GM12878 (cell line): Measurements from ENCODE around the gene CACNA1H. TPM values are rescaled to one million over a fixed set of nuclear protein-coding genes. Genes with fewer than 3 reads are reported as not detected.

ENCODE experiments used
- ATAC-seq: fragments of 200-7000 bp; cut with Tn5 transposase; 3 replicates; pipeline ENCODE4 v1.9.1; 2020; ENCODE audit warnings: mild to moderate bottlenecking, moderate library complexity
- BruUV-seq: library from RNA; stranded (reverse); fragments of 400-500 nt; replicated peaks from 2 replicates; lab custom pipeline; 2021; lab: Mats Ljungman, UMichigan
- CTCF ChIA-PET: fragments of 300-600 bp; sonication (Branson Sonifier 250); formaldehyde crosslinking; extraction: SDS; loops from one replicate; lab custom pipeline; 2021; ENCODE audit warnings: inconsistent platforms; lab: Yijun Ruan, JAX
- POLR2A ChIA-PET: fragments of 350-600 bp; formaldehyde crosslinking; extraction: SDS; loops from one replicate; lab custom pipeline; 2021; ENCODE audit warnings: inconsistent platforms; lab: Charles Lee
- RAD21 ChIA-PET: fragments of 300-600 bp; sonication (Branson Sonifier 250); formaldehyde crosslinking; loops from one replicate; lab custom pipeline; 2023; ENCODE audit warnings: antibody characterized with exemption; ENCODE audit not compliant: unreplicated experiment; lab: Charles Lee
- SMC1A ChIA-PET: fragments of 300-600 bp; sonication (Branson Sonifier 250); formaldehyde crosslinking; loops from one replicate; lab custom pipeline; 2023; ENCODE audit not compliant: unreplicated experiment, uncharacterized antibody; lab: Charles Lee
- DNase-seq: peaks from one replicate; pipeline ENCODE4 v3.0.0-alpha.2; 2011; ENCODE audit warnings: low read depth, low spot score
- FAIRE-seq: peaks from 3 replicates; lab custom pipeline; 2011; peaks lifted over from hg19 to GRCh38; lab: Jason Lieb, UNC
- H2AFZ ChIP-seq: 2 replicates; pipeline ENCODE4 v1.6.0; 2011; ENCODE audit warnings: low read depth, low read length, control low read depth; ENCODE audit not compliant: control insufficient read depth
- H3K27ac ChIP-seq: 2 replicates; pipeline ENCODE4 v1.5.1; 2011; ENCODE audit warnings: control low read depth; ENCODE audit not compliant: control insufficient read depth, insufficient read depth
- H3K27me3 ChIP-seq, 2 experiments: replicated peaks in 1 of 2; 2 replicates each; pipeline versions ENCODE4 v1.6.0 to v1.6.1; 2011; ENCODE audit warnings: low read length in 1 of 2; ENCODE audit not compliant: control insufficient read depth in 2 of 2, insufficient read depth in 2 of 2
- H3K36me3 ChIP-seq, 2 experiments: 2 replicates each; pipeline ENCODE4 v1.5.1; 2011; ENCODE audit warnings: low read length in 1 of 2; ENCODE audit not compliant: control insufficient read depth in 2 of 2, insufficient read depth in 2 of 2
- H3K4me1 ChIP-seq: 2 replicates; pipeline ENCODE4 v1.6.1; 2011; ENCODE audit warnings: mild to moderate bottlenecking, low read length, moderate library complexity, mixed read lengths; ENCODE audit not compliant: control insufficient read depth, insufficient read depth
- H3K4me2 ChIP-seq: 2 replicates; pipeline ENCODE4 v1.6.0; 2011; ENCODE audit warnings: control low read depth; ENCODE audit not compliant: control insufficient read depth, insufficient read depth
- H3K4me3 ChIP-seq: fragments of 200-600 bp; sonication (generic); 2 replicates; pipeline ENCODE4 v1.5.1; 2016
- H3K79me2 ChIP-seq: 2 replicates; pipeline ENCODE4 v1.6.0; 2011; ENCODE audit warnings: low read length; ENCODE audit not compliant: control insufficient read depth, insufficient read depth
- H3K9ac ChIP-seq: 2 replicates; pipeline ENCODE4 v1.8.0; 2011; ENCODE audit warnings: low read length, control low read depth, mixed read lengths; ENCODE audit not compliant: control insufficient read depth, insufficient read depth
- H3K9me3 ChIP-seq: replicated peaks from 3 replicates; pipeline ENCODE4 v1.5.1; 2011; ENCODE audit warnings: mild to moderate bottlenecking, low read length; ENCODE audit not compliant: control insufficient read depth, insufficient read depth
- H4K20me1 ChIP-seq: 2 replicates; pipeline ENCODE4 v1.6.0; 2011; ENCODE audit not compliant: control insufficient read depth, insufficient read depth
- NFYA ChIP-seq: IDR thresholded peaks from 2 replicates; pipeline ENCODE4 v1.6.1; 2011; ENCODE audit warnings: low read depth, mild to moderate bottlenecking, low read length, improper control_type of control experiment, borderline replicate concordance
- NR2F1 ChIP-seq: fragments of 450-650 bp; conservative IDR thresholded peaks from 2 replicates; pipeline ENCODE4 v1.6.1; 2017; ENCODE audit warnings: mild to moderate bottlenecking
- POLR2AphosphoS5 ChIP-seq: IDR thresholded peaks from 2 replicates; pipeline ENCODE4 v1.6.1; 2011; ENCODE audit warnings: mild to moderate bottlenecking, low read length, inconsistent platforms
- SPI1 ChIP-seq: IDR thresholded peaks from 2 replicates; pipeline ENCODE4 v1.6.1; 2011; ENCODE audit warnings: low read depth, mild to moderate bottlenecking, low read length, moderate library complexity, borderline replicate concordance; ENCODE audit not compliant: insufficient read depth
- STAT1 ChIP-seq: fragments of 450-650 bp; conservative IDR thresholded peaks from 2 replicates; pipeline ENCODE4 v1.6.1; 2014; ENCODE audit warnings: antibody characterized with exemption, mild to moderate bottlenecking
- ZNF24 ChIP-seq: fragments of 450-650 bp; IDR thresholded peaks from 2 replicates; pipeline ENCODE4 v1.6.1; 2017; ENCODE audit warnings: antibody characterized with exemption, mild to moderate bottlenecking
- ZSCAN29 ChIP-seq: fragments of 450-650 bp; IDR thresholded peaks from 2 replicates; pipeline ENCODE4 v1.6.1; 2017; ENCODE audit warnings: mild to moderate bottlenecking, moderate library complexity
- WGBS: methylation state at CpG from one replicate; pipeline ENCODE4 v1.1.6; 2016; ENCODE audit warnings: low lambda C conversion rate; ENCODE audit not compliant: insufficient replicate concordance, insufficient coverage; ENCODE audit errors: missing lambda C conversion rate; 5-methylcytosine and 5-hydroxymethylcytosine counted together
- in situ Hi-C: fragments of 300-500 bp; cut with MboI; formaldehyde crosslinking; loops from 9 replicates; pipeline ENCODE4 v1.14.3; 2018; ENCODE audit warnings: mixed read lengths
- intact Hi-C: fragments of 100-400 bp; cut with micrococcal nuclease; formaldehyde crosslinking; loops from one replicate; pipeline ENCODE4 v1.14.2; 2022; ENCODE audit not compliant: unreplicated experiment
- polyA plus RNA-seq, 11 experiments: library from polyadenylated mRNA; depleted of rRNA in 4 of 11; unstranded in 6 of 11; stranded (reverse) in 5 of 11; fragments of >200 nt; fragmentation: Nextera tagmentation in 4 of 11; fragmentation: Illumina TruSeq in 1 of 11; extraction: Ambion mirVana in 4 of 11; extraction: Trizol in 1 of 11; gene quantifications; 1 replicate in 1 of 11; 2 replicates in 10 of 11; pipeline versions ENCODE4 v1.2.1 to v1.2.3, GENCODE V29; 2011 to 2016; ENCODE audit warnings: inconsistent platforms in 2 of 11, missing spikeins in 2 of 11, low read depth in 1 of 11
- total RNA-seq, 4 experiments: library from RNA; depleted of rRNA in 3 of 4; stranded (reverse); fragments of >200 nt in 3 of 4; fragmentation: Illumina TruSeq in 1 of 4; extraction: Trizol in 1 of 4; gene quantifications; 2 replicates each; pipeline versions ENCODE4 v1.2.1 to v1.2.3, GENCODE V29; 2013 to 2021
- TF ChIP-seq, protein P1 (sequence below): fragments of 450-650 bp; formaldehyde crosslinking; IDR thresholded peaks from 2 replicates; pipeline ENCODE4 v1.5.0; 2022; ENCODE audit warnings: mild to moderate bottlenecking, missing genetic modification characterization
- TF ChIP-seq, protein P2 (sequence below): fragments of 150-350 bp; IDR thresholded peaks from 2 replicates; pipeline ENCODE4 v1.6.1; 2014; ENCODE audit warnings: mild to moderate bottlenecking, low read depth, low read length
- TF ChIP-seq, protein P3 (sequence below): fragments of 450-650 bp; formaldehyde crosslinking; IDR thresholded peaks from 2 replicates; pipeline ENCODE4 v1.4.0; 2020; ENCODE audit warnings: mild to moderate bottlenecking, moderate library complexity

CACNA1H gene
- total and polyA plus RNA-seq, 10 of the 15 experiments (the other 5 are each of a cell fraction or from before 2014, with no cell fraction given) = 0.03 to 0.54 TPM; not detected in 8

DNA sequence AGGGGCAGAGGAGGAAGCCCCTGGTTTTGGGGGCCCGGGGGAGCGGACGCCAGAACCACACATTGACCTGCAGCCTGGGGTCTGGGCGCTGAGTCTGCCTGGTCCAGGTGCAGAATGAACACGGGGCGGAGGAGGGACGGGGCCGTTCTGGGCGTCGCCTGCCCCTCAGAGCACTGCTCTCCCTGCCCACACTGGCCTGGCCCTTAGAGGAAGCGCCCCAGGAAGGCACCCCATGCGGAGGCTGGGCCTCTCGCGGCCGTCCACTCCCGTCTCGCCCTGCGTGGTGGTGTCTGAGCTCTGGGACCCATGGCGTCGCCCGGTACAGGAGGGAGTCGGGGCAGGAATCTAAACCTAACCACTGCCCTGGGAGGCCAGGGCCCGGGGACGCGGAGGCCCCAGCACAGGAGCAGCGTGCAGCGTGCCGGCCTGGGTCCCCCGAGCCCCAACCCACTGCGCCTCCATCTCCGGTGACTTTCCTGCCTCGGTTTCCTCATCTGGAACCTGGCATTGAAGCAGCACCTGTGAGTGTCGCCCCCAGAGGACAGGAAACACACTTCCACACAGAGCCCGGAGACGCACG, 107.3 kb downstream of the CACNA1H start (continued):
- no peak for TF ChIP-seq ZSCAN29

DNA sequence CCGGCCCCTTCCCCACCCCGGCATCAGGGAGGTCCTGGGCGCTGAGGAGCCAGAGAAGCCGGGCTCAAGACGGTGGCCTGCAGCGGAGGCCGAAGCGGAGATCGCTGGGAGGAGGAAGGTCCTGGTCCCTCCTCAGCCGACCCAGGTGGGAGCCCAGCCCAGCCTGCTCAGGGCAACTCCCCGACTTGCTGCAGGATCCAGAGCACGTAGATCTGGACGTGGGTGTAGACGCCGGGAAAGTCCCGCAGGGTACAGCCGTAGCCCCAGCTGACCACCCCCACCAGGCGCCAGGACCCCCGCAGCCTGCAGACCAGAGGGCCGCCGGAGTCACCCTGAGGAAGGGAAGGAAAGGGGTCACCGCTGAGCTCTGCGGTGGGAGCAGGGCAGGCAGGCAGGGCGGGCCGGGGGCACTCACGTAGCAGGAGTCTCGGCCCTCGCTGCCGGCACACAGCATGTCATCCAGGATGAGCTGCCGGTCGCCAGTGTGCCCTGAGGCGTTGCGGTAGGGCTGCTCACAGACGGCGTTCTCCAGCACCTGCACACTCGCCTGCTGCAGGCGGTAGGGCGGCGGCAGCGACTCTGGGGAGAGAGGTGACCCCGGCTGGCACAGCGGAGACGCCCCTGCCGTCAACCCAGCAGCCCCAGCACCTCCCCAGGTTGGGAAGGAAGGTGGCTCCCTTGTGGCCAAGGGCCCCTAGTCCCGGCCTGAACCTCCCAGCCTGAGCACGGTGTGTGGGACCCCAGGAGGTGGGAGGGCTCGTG, 108.4 kb downstream of the CACNA1H start:
- H3K4me1 ChIP-seq = no peaks in the 10 kb centered on the region
- H3K27me3 ChIP-seq = no peaks in the 10 kb centered on the region; a peak in 1 of 4 replicates
- BruUV-seq = no TSS peak
- H3K4me2 ChIP-seq = no peak overlapping the region
- SMC1A ChIA-PET = no interaction called here
- RAD21 ChIA-PET = no interaction called here
- H3K79me2 ChIP-seq = no peaks in the 10 kb centered on the region
- H2AFZ ChIP-seq = no peak overlapping the region
- FAIRE-seq (no peak), DNase-seq (no peak), ATAC-seq (no peak; the same call in 2 of the 3 replicates)
- POLR2A ChIA-PET = no interaction called here
- no peaks in the 10 kb centered on the region for H3K9me3 ChIP-seq
- in situ Hi-C loops = no loop called here
- WGBS = 12% methylated on average over 37 of the region's 47 CpGs
- no peaks in the 10 kb centered on the region for H3K36me3 ChIP-seq
- no peak overlapping the region for H3K27ac ChIP-seq
- H4K20me1 ChIP-seq = no peaks in the 10 kb centered on the region
- H3K4me3 ChIP-seq = no peak overlapping the region
- CTCF ChIA-PET = no interaction called here
- intact Hi-C loops = no loop called here
- H3K9ac ChIP-seq = no peak overlapping the region
- no peak for TF ChIP-seq POLR2AphosphoS5
- TF ChIP-seq SPI1 = no peak
- TF ChIP-seq, protein P1, sequence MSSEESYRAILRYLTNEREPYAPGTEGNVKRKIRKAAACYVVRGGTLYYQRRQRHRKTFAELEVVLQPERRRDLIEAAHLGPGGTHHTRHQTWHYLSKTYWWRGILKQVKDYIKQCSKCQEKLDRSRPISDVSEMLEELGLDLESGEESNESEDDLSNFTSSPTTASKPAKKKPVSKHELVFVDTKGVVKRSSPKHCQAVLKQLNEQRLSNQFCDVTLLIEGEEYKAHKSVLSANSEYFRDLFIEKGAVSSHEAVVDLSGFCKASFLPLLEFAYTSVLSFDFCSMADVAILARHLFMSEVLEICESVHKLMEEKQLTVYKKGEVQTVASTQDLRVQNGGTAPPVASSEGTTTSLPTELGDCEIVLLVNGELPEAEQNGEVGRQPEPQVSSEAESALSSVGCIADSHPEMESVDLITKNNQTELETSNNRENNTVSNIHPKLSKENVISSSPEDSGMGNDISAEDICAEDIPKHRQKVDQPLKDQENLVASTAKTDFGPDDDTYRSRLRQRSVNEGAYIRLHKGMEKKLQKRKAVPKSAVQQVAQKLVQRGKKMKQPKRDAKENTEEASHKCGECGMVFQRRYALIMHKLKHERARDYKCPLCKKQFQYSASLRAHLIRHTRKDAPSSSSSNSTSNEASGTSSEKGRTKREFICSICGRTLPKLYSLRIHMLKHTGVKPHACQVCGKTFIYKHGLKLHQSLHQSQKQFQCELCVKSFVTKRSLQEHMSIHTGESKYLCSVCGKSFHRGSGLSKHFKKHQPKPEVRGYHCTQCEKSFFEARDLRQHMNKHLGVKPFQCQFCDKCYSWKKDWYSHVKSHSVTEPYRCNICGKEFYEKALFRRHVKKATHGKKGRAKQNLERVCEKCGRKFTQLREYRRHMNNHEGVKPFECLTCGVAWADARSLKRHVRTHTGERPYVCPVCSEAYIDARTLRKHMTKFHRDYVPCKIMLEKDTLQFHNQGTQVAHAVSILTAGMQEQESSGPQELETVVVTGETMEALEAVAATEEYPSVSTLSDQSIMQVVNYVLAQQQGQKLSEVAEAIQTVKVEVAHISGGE (CRISPR knock-in tag) = no peak
- no peak for TF ChIP-seq ZNF24
- TF ChIP-seq NR2F1 = no peak
- TF ChIP-seq, protein P2, sequence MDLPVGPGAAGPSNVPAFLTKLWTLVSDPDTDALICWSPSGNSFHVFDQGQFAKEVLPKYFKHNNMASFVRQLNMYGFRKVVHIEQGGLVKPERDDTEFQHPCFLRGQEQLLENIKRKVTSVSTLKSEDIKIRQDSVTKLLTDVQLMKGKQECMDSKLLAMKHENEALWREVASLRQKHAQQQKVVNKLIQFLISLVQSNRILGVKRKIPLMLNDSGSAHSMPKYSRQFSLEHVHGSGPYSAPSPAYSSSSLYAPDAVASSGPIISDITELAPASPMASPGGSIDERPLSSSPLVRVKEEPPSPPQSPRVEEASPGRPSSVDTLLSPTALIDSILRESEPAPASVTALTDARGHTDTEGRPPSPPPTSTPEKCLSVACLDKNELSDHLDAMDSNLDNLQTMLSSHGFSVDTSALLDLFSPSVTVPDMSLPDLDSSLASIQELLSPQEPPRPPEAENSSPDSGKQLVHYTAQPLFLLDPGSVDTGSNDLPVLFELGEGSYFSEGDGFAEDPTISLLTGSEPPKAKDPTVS = no peak
- TF ChIP-seq NFYA = no peak
- no peak for TF ChIP-seq STAT1
- TF ChIP-seq, protein P3, sequence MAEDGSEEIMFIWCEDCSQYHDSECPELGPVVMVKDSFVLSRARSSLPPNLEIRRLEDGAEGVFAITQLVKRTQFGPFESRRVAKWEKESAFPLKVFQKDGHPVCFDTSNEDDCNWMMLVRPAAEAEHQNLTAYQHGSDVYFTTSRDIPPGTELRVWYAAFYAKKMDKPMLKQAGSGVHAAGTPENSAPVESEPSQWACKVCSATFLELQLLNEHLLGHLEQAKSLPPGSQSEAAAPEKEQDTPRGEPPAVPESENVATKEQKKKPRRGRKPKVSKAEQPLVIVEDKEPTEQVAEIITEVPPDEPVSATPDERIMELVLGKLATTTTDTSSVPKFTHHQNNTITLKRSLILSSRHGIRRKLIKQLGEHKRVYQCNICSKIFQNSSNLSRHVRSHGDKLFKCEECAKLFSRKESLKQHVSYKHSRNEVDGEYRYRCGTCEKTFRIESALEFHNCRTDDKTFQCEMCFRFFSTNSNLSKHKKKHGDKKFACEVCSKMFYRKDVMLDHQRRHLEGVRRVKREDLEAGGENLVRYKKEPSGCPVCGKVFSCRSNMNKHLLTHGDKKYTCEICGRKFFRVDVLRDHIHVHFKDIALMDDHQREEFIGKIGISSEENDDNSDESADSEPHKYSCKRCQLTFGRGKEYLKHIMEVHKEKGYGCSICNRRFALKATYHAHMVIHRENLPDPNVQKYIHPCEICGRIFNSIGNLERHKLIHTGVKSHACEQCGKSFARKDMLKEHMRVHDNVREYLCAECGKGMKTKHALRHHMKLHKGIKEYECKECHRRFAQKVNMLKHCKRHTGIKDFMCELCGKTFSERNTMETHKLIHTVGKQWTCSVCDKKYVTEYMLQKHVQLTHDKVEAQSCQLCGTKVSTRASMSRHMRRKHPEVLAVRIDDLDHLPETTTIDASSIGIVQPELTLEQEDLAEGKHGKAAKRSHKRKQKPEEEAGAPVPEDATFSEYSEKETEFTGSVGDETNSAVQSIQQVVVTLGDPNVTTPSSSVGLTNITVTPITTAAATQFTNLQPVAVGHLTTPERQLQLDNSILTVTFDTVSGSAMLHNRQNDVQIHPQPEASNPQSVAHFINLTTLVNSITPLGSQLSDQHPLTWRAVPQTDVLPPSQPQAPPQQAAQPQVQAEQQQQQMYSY (CRISPR knock-in tag) = no peak
